Esophagus muscularis mucosa (tissue), 3 donors: ENCODE results near the gene CLDN24.

Source experiments
- POLR2A ChIP-seq: fragments of 450-650 bp; IDR thresholded peaks from one replicate; pipeline ENCODE4 v1.6.1; 2017; ENCODE audit warnings: antibody characterized with exemption, moderate library complexity, mild to moderate bottlenecking, low read depth
- POLR2AphosphoS5 ChIP-seq, 2 donors: sonication (generic); formaldehyde crosslinking; IDR thresholded peaks; one replicate each; pipeline ENCODE4 v1.6.1; 2017; ENCODE audit warnings: antibody characterized with exemption in 2 of 2
- TF ChIP-seq, protein P1 (sequence below), 3 experiments: fragments of 200-600 bp in 2 of 3; fragments of 450-650 bp in 1 of 3; sonication (generic) in 2 of 3; IDR thresholded peaks; one replicate each; pipeline ENCODE4 v1.5.1; 2017 to 2019; ENCODE audit warnings: antibody characterized with exemption in 3 of 3, mild to moderate bottlenecking in 2 of 3, moderate library complexity in 1 of 3

DNA sequence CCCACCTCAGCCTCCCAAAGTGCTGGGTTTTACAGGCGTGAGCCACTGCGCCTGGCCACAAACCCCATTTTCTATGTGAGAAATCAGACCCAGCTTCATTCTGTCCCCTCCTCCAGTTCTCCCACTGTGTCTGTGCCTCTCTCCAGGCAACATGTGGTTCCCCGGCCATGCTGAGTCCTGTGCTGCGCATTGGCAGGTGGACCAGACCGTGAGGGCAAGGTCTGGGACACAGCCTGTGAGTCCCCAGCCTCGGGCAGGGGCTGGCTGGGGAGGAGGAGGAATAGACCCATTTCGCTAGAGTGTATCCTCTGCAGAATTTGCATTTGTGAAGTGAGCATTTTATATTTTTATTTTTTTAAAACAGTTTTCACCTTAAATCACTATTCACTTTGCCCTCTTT, 21.5 kb upstream of the CLDN24 start:
- TF ChIP-seq POLR2A (no peak), POLR2AphosphoS5 (IDR thresholded peaks at IDR 0.05) (no peak)
- TF ChIP-seq, protein P1, sequence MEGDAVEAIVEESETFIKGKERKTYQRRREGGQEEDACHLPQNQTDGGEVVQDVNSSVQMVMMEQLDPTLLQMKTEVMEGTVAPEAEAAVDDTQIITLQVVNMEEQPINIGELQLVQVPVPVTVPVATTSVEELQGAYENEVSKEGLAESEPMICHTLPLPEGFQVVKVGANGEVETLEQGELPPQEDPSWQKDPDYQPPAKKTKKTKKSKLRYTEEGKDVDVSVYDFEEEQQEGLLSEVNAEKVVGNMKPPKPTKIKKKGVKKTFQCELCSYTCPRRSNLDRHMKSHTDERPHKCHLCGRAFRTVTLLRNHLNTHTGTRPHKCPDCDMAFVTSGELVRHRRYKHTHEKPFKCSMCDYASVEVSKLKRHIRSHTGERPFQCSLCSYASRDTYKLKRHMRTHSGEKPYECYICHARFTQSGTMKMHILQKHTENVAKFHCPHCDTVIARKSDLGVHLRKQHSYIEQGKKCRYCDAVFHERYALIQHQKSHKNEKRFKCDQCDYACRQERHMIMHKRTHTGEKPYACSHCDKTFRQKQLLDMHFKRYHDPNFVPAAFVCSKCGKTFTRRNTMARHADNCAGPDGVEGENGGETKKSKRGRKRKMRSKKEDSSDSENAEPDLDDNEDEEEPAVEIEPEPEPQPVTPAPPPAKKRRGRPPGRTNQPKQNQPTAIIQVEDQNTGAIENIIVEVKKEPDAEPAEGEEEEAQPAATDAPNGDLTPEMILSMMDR (IDR thresholded peaks at IDR 0.05), result no peak
